NK-92 treated with Interleukin-12 subunit alpha and Interleukin-12 subunit beta, amount 100 ng/mL, for 24 hours (cell line): ENCODE measurements around the gene SPHK1.

Experiments
- DNase-seq: peaks from one replicate; lab custom pipeline; 2025; lab: John Stamatoyannopoulos, UW

SPHK1 gene

DNA sequence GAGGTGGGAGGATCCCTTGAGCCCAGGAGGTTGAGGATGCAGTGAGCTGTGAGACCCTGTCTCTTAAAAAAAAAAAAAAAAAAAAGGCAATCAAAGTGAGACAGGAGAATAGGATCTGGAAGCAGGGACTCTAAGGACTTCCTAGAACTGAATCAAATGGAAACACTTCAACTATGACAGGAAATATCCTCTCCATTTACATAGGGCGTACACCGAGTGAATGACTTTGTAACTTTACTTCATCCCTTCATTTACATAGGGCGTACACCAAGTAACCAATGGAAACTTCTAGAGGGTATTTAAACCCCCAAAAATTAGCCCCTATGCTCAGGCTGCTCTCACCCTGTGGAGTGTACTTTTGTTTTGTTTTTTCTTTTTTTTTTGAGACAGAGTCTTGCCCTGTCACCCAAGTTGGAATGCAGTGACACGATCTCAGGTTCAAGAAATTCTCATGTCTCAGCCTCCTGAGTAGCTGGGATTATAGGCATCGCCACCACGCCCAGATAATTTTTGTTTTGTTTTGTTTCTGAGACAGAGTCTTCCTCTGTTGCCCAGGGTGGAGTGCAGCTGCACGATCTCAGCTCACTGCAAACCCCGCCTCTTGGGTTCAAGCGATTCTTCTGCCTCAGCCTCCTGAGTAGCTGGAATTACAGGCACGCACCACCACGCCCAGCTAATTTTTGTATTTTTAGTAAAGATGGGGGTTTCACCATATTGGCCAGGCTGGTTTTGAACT is 21.1 kb upstream of the SPHK1 start:
- no peak for DNase-seq

- no peak for DNase-seq
Observed at GRCh38 chr17:76365256-76365903, 19.0 kb upstream of the SPHK1 start.

DNA sequence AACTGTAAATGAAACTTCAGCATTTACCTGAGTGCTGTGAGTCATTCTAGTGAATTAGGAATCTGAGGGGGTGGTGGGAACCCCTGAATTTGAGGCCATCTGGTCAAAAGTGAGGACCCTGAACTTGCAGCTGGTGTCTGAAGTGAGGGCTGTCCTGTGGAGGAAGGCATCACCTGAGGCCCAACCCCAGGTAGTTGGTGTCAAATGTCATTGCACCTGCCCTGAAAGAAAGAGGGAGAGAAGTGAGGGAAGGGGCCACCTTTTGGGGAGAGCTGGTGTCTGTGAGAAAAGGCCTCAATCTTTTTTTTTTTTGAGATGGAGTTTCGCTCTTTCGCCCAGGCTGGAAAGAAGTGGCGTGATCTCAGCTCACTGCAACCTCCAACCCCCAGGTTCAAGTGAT is 18.2 kb upstream of the SPHK1 start:
- no peak for DNase-seq

DNA sequence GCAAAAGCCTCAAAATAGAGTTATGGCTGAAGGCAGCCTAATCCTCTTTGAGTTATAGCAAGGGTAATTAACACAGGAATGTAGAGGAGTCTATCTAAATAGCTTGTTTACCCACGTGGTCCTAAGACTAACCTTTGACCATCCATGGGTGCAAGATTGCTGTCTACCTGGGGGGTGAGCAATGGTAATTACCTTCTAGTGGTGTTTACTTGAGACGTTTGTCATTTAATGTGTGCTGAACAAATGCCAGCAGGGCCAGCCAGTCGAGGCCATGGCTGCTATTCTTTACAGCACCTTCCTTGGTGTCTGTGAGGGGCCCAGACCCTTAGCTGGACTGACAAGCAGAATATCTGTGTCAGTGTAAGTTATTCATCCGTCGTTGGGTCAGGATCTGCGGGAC is 16.8 kb upstream of the SPHK1 start:
- no peak for DNase-seq

DNA sequence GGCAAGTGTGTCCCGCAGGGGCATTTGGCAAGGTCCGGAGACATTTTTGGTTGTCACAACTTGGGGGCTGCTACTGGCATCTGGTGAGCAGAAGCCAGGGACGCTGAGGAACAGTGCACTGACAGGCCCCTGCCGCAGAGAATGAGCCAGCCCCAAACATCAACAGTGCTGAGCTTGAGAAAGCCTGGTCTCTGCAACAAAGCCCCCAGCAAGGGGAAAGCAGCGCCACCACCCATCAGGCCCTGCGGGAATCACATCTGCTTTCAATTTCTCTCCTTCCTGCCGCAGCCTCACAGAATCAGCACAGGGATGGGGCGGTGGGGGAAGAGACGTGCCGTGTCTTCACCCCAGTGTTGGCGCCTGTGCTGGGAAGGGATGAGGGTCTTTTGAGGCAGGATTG is 15.9 kb upstream of the SPHK1 start:
- DNase-seq = no peak

DNA sequence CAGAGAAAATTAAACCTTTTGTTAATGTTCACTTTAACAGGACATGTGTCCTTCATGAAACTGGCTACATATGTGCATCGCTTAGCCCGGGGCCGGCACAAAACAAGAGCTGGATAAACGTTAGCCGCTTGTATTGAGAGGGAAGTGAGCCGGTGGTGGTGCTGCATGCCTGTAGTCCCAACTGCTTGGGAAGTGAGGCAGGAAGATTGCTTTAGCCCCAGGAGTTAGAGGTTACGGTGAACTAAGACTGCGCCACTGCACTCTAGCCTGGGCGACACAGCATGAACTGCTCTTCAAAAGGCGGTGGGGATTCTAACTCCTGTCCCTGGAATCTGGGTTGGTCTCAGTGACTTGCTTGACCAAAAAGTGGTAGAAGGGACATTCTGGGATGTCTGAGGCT is 15.0 kb upstream of the SPHK1 start:
- DNase-seq = no peak

DNA sequence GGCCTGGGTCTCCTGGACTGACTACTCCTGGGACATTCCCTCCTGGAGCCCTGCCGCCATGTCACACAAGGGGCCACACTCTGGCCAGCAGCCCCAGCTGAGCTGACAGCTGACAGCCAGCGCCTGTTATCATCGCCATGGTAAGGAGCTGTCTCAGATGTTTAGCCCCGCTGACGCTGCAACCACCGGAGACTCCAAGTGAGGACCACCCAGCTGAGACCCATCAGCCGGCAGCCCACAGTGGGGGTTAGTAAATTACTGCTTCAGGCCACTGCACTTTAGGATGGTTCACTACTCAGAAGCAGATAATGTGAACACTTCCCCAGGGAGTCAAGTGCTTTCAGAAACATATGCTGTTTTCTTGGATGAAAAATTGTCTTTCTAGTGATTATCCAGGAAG is 14.6 kb upstream of the SPHK1 start:
- no peak for DNase-seq

DNA sequence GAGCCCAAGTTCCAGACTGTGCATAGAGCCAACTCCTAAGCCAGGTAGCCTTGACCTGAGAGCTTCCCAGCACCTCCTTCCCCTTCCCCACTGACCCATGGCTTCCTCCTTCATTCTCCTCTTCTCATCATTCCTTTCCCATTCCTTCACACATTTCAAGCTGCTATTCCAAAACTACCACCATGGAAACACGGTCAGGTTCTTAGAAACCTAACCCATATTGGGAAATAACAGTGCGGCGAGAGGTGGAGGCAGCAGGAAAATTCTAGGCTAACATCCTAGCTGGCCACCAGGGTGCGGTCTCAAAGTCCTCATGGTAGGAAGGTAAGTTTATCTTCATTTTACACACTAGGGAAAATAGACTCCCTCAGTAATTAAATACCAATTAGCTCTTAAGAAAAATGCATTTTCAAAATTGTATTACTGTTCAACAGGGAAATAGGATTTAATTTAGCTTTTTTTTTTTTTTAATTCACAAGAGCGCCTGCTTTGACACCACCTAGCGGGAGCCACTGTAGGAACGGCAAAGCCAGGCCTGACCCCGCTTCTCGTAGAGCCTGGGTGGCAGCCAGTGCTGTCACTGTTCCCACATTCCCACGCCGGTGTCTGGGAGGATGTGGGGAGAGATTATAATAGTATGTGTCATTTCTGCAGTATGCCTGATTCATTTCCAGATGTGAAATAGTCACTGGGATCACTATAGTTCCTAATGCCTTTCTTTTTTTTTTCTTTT is 14.0 kb upstream of the SPHK1 start:
- DNase-seq = no peak

DNA sequence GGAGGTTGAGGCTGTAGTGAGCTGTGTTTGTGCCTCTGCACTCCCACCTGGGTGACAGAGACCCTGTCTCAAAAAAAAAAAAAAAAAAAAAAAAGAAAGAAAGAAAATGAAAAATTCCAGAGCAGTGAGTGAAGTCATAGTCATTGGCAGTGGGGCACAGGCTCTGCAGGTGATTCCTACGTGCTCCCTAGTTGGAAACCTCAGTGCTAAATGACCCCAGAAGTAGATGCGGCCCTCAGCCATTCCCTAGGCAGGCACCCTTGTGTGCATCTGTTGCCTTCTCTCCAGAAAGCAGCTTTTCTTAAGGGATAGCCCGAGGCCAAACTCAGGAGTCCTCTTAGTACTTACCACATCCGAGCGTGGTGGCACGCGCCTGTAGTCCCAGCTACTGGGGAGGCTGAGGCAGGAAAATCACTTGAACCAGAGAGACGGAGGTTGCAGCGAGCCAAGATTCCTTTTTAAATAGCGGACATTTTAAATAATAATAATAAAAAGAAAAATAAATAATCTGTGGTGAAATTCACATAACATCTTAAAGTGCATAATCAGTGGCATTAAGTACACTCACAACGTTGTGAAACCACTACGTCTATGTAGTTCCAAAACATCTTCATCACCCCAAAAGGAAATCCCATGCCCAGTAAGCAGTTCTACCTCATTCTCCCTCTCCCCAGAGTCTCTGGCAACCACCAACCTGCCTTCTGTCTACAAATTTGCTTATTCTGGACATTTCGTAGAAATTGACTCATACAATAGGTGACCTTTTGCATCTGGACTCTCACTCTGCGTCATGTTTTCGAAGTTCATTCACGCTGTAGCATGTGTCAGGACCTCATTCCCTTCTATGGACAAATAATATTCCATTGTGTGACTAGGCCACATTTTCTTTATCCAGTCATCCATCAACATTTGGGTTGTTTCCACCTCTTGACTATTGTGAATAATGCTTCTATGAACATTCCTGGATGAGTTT is 12.5 kb upstream of the SPHK1 start:
- DNase-seq = no peak

GRCh38 chr17:76376318-76377133 is 7.9 kb upstream of the SPHK1 start:
- no peak for DNase-seq

GRCh38 chr17:76378548-76379274 is 5.7 kb upstream of the SPHK1 start:
- no peak for DNase-seq

DNA sequence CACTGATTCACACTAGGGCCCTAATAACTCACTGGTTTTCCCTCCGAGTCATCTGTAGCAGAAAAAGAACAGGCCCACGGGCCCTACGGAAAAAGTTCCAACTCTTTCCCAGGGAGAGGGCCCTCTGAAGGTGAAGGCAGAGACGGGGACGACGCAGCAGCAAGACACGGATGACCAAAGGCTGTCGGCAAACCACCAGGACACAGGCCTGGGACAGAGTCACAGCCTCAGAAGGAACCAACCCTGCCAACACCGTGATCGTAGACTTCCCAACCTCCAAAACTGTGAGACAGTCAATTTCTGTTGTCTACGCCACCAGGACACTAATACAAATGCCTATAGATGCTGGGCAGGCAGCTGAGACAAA is 5.2 kb upstream of the SPHK1 start:
- no peak for DNase-seq

GRCh38 chr17:76379646-76380376 is 4.6 kb upstream of the SPHK1 start:
- DNase-seq = no peak

DNA sequence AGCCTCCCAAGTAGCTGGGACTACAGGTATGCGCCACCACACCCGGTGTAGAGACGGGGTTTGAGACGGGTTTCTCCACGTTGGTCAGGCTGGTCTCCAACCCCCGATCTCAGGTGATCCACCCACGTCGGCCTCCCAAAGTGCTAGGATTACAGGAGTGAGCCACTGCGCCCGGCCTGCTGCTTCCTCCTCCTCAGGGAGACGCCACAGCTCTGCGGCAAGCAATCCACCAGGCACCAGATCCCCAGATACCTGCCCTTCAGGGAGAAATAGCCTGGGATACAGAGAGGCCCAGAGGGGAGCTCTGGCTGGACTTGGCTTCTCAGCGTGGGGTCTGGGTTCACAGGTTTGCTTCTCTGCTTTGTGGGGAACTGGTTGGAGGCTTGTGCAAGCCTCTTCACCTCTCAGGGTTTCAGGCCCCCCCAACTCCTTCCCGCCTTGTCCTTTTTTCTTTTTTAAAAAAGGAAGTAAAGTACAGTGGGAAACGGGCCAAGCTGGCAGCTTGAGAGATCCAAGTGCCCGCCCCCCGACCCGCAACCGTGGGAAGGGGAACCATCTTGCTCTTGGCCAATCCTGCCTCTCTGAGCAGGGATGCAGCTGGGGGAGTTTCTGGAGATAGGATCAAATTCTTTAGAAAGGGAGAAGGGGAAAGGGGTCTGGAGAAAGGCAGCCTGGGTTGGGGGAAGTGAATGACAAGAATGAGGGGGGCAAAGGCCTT is 2.6 kb upstream of the SPHK1 start:
- no peak for DNase-seq

- no peak for DNase-seq
Observed at GRCh38 chr17:76382351-76382802, 2.0 kb upstream of the SPHK1 start.

DNA sequence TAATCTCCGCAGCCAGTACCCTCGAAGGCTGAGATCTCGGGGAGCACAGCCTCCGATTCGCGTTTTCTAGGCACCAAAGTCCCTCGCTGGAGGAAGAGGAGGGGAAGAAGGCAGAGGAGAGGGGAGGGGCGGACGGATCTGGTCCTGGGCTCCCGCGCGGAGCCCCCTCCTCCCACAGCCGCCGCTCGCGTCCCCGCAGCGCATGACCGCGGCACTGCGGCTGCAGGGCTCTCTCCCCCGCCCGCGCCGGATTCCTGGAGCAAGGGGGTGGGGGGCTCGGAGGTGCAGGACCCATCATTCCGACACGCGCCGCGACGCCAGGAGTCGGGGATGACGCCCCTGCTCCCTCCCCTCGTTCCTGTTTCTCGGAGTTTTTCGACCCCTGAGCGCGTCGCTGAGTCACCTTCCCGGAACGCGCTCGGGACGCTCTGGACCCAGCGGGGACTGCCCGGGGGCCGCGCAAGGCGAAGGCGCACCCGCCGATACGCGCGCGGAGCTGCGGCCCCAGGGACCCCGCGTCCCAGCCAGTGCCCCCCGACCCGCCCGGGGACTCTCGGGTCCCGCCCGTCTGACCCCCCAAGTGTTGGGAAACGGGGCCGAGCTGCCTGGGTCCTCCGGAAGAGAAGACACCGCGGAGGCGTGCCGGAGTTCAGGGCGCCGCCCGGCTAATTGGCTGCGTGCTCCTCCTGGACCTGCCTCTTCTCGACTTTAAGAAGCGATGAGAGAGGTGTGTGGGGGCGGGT is 1.4 kb upstream of the SPHK1 start:
- DNase-seq = no peak

- DNase-seq = no peak
Observed at GRCh38 chr17:76383546-76384221, 725 bp upstream of the SPHK1 start.
